SK-N-SH treated with all-trans-retinoic acid at 6 μM for 48 hours (cell line): ENCODE results near the gene BLM.

Experiments
- ARNTL ChIP-seq: fragments of 450-650 bp; formaldehyde crosslinking; IDR thresholded peaks from 2 replicates; pipeline ENCODE4 v1.5.0; 2020; ENCODE audit warnings: low read depth, mild to moderate bottlenecking, moderate library complexity, borderline replicate concordance
- RARB ChIP-seq: fragments of 250-450 bp; sonication (Bioruptor Pico); IDR thresholded peaks from 2 replicates; pipeline ENCODE4 v1.8.0; 2021; ENCODE audit warnings: mild to moderate bottlenecking, moderate library complexity
- ZC3H10 ChIP-seq: fragments of 250-450 bp; sonication (Bioruptor Pico); IDR thresholded peaks from 2 replicates; pipeline ENCODE4 v1.5.1; 2021; ENCODE audit warnings: mild to moderate bottlenecking, moderate library complexity
- ZFP30 ChIP-seq: fragments of 450-650 bp; formaldehyde crosslinking; IDR thresholded peaks from 2 replicates; pipeline ENCODE4 v1.5.0; 2022; ENCODE audit warnings: mild to moderate bottlenecking, moderate library complexity
- ZNF70 ChIP-seq: fragments of 450-650 bp; formaldehyde crosslinking; IDR thresholded peaks from 2 replicates; pipeline ENCODE4 v1.5.0; 2020; ENCODE audit warnings: mild to moderate bottlenecking, moderate library complexity
- ZNF8 ChIP-seq: fragments of 450-650 bp; formaldehyde crosslinking; IDR thresholded peaks from 2 replicates; pipeline ENCODE4 v1.5.0; 2020; ENCODE audit warnings: mild to moderate bottlenecking, moderate library complexity
- TF ChIP-seq, protein P1 (sequence below): fragments of 250-450 bp; sonication (Bioruptor Pico); IDR thresholded peaks from 2 replicates; pipeline ENCODE4 v1.8.0; 2020; ENCODE audit warnings: mild to moderate bottlenecking, moderate library complexity, borderline replicate concordance

DNA sequence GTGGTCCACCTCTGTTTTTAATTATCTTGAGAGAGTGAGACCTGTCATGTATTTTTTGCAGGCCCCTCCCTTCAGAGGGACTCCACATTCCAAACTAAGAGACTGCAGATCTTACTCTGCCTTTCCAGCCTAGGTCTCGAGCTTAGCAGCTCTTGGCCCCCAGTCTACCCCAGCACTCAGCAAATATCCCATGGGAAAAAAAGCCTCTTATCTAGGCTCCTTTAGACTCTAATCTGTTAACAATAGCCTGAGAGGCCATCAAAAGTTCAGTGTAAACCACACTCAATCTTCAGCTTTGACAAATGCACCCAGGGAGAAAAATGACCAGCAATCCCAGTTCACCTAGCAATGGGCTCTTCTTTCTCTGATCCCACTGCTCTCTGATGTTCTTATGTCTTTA, 8.6 kb upstream of the BLM start:
- TF ChIP-seq, protein P1, sequence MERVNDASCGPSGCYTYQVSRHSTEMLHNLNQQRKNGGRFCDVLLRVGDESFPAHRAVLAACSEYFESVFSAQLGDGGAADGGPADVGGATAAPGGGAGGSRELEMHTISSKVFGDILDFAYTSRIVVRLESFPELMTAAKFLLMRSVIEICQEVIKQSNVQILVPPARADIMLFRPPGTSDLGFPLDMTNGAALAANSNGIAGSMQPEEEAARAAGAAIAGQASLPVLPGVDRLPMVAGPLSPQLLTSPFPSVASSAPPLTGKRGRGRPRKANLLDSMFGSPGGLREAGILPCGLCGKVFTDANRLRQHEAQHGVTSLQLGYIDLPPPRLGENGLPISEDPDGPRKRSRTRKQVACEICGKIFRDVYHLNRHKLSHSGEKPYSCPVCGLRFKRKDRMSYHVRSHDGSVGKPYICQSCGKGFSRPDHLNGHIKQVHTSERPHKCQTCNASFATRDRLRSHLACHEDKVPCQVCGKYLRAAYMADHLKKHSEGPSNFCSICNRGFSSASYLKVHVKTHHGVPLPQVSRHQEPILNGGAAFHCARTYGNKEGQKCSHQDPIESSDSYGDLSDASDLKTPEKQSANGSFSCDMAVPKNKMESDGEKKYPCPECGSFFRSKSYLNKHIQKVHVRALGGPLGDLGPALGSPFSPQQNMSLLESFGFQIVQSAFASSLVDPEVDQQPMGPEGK (CRISPR knock-in tag) = no peak
- TF ChIP-seq ZC3H10 (CRISPR knock-in tag) (no peak), ARNTL (CRISPR knock-in tag) (no peak), ZNF70 (CRISPR knock-in tag) (no peak), RARB (CRISPR knock-in tag) (no peak), ZNF8 (CRISPR knock-in tag) (no peak), ZFP30 (no peak)
